NB4 (cell line): Measurements from ENCODE around the gene MYH1.
"Not testable (repeated sequence)": the region's sequence is repeated elsewhere in the genome, so short reads cannot be mapped to it uniquely, and the experiment has no call there.

ENCODE experiments used
- DNase-seq: peaks from one replicate; pipeline ENCODE4 v3.0.0; 2010; ENCODE audit warnings: low read depth
- H3K4me3 ChIP-seq: one replicate; pipeline ENCODE4 v1.5.1; 2011; ENCODE audit warnings: mild to moderate bottlenecking, low read depth, low read length, moderate library complexity
- MYC ChIP-seq: IDR thresholded peaks from 2 replicates; pipeline ENCODE4 v1.6.1; 2011; ENCODE audit warnings: low read depth, low read length
- POLR2A ChIP-seq: IDR thresholded peaks from 2 replicates; pipeline ENCODE4 v1.6.1; 2011; ENCODE audit warnings: mild to moderate bottlenecking; ENCODE audit not compliant: insufficient read length; ENCODE audit errors: extremely low read depth
- TF ChIP-seq, protein P1 (sequence below): IDR thresholded peaks from one replicate; pipeline ENCODE4 v1.5.1; 2012; ENCODE audit warnings: low read depth, low read length
- TF ChIP-seq, protein P2 (sequence below): IDR thresholded peaks from 2 replicates; pipeline ENCODE4 v1.6.1; 2011; ENCODE audit warnings: low read depth, low read length

Gene MYH1

DNA sequence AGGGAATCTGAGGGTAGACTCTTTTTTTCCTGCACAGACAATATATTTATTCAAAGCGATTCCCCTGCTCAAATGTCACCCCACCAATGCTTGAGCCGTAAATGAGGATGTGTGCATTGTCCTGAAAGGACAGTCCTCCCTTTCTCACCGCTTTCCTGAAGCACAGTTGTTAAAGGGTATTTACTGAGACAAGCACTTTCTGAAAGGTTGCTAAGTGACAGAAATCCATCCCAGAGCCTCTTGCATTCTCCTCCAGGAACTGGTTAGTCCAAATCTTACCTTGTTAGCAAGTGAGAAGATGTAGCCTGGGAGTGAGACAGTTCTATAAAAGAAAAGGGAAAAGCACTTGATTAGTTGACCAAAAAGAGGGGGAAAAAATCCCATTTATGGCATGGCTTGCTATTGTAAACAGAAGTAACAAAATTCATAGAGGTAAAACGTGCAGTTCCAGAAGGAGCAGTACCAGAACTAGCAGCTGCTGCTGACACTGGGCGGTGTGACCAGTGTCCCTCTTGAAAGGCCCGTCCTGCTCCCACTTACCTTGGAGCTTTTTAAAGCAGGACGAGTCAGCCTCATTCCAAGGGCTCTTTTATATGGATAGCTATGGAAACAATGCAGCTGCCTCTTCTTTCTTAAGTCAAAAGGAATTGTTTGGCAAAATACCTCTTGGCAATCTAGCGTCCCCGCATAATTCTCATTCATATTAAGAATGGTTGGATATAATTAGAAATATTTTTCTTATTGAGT, 30.9 kb upstream of the MYH1 start, which contains the start of gene MYH2:
TSS of gene MYH2 (minus strand) at position 563 of the 747 bp plus-strand sequence. CDS start 1,738 bp downstream, outside the sequence.
- TF ChIP-seq, protein P1, sequence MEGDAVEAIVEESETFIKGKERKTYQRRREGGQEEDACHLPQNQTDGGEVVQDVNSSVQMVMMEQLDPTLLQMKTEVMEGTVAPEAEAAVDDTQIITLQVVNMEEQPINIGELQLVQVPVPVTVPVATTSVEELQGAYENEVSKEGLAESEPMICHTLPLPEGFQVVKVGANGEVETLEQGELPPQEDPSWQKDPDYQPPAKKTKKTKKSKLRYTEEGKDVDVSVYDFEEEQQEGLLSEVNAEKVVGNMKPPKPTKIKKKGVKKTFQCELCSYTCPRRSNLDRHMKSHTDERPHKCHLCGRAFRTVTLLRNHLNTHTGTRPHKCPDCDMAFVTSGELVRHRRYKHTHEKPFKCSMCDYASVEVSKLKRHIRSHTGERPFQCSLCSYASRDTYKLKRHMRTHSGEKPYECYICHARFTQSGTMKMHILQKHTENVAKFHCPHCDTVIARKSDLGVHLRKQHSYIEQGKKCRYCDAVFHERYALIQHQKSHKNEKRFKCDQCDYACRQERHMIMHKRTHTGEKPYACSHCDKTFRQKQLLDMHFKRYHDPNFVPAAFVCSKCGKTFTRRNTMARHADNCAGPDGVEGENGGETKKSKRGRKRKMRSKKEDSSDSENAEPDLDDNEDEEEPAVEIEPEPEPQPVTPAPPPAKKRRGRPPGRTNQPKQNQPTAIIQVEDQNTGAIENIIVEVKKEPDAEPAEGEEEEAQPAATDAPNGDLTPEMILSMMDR = no peak
- TF ChIP-seq MYC = no peak
- no peak for TF ChIP-seq POLR2A
- TF ChIP-seq, protein P2, sequence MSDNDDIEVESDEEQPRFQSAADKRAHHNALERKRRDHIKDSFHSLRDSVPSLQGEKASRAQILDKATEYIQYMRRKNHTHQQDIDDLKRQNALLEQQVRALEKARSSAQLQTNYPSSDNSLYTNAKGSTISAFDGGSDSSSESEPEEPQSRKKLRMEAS = no peak
- no peak for DNase-seq
- no peak within 1 kb of the TSS for H3K4me3 ChIP-seq

DNA sequence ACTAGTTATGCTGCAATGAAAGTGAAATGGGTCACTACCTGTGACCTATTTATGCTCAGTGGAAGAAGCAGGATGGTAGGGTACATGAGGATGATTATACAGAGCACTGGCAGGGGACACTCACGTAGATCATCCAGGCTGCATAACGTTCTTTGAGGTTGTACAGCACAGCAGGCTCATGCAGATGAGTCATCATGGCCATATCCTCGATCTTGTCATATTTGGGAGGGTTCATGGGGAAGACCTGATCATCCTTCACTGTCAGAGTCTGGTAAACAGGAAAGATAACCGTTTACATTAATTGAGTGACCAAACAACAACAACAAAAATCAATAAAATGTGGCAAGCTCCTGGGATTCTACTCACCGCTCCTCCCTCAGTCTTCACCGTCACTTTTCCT, 29.0 kb upstream of the MYH1 start:
- no peak for TF ChIP-seq POLR2A
- TF ChIP-seq, protein P1 = no peak
- TF ChIP-seq, protein P2 = no peak
- no peak overlapping the region for H3K4me3 ChIP-seq
- DNase-seq = no peak

DNA sequence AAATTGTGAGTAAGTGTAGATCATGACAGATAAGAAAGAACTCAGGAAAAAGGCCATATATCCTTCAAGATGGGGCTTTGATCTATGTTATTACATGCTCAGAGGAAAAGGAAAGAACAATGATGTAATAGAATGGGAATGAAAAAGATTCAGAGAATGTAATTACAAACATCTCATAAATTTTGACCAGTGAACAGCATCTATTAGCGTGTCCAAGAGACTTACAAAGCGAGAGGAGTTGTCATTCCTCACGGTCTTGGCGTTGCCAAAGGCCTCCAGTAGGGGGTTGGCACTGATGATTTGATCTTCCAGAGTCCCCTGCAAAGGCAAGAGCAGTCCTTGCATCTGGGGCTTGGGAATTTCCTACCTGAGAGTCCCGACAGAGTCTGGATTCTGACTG, 25.1 kb upstream of the MYH1 start:
- not testable (repeated sequence) for DNase-seq, H3K4me3 ChIP-seq

DNA sequence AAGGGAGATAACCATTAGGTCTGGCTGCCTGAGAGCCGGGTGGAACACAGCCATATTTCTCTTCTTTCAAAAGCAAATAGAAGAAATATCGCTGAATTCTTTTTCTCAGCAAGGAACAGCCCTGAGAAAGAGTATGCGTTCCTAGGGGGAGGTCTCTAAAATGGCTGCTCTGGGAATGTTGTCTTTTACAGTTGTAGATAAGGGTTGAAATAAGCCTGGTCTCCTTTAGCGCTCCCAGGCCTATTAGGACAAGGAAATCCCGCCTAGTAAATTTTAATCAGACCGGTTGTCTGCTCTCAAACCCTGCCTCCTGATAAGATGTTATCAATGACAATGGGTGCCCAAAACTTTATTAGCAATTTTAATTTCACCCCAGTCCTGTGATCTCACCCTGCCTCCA, 22.8 kb upstream of the MYH1 start:
- DNase-seq, H3K4me3 ChIP-seq: not testable (repeated sequence)

DNA sequence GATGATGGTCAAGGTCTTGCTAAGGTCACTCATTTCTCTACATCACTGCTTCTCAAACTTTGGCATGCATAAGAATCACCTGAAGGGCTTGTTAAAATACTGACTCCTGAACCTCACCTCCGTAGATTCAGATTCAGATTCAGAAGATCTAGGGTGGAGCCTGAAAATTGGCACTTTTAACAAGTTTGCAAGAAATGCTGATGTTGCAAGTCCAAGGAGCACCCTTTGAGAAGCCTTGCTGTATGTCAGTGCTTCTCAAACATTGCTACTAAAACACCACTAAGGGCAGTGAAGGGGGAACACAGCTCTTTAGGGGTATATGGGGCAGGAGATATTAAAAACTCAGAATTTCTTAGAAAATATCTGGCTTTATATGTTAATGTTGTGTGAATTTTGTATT, 13.7 kb upstream of the MYH1 start:
- no peak for DNase-seq
- H3K4me3 ChIP-seq = no peak overlapping the region
- no peak for TF ChIP-seq POLR2A
- no peak for TF ChIP-seq MYC
- TF ChIP-seq, protein P1 = no peak
- TF ChIP-seq, protein P2 = no peak

DNA sequence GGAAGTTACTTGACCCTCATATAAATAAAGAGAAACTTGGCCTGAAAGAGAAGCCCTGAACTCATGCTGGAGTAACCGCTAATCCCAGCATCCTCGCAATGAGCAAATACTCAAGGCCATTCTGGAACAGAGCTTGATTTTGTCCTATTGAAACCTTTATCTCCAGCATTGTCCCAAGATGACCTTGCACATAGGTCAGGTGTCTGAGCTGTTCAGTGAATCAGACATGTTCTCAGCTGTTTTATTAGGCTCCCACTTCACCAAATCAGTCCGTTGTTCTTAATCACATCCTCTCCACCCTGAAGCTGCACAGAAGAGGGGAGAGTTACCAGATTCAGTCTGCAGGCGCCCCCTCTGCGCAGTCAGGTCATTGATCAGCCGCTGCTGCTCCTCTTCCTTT, 9.1 kb upstream of the MYH1 start:
- TF ChIP-seq, protein P2 = no peak
- TF ChIP-seq, protein P1 = no peak
- TF ChIP-seq MYC (no peak), POLR2A (no peak)
- H3K4me3 ChIP-seq = no peak overlapping the region
- DNase-seq = no peak

DNA sequence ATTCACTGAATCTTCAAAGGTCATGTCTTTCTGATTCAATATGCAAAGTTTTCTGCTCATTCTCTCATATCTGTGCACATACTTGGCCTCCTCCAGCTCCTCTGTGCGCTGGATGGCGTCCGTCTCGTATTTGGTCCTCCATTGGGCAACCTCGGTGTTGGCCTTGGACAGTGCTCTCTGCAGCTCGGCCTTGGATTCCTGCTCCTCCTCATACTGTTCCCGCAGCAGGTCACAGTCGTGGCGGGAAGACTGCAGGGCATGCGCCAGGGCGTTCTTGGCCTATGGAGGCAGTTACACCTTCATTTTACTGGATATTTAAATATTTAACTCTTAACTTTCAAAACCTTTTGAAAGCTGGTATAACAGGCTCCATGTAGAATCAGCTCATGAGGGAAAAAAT, 8.2 kb upstream of the MYH1 start:
- TF ChIP-seq, protein P2 = no peak
- no peak for TF ChIP-seq POLR2A
- TF ChIP-seq, protein P1 = no peak
- TF ChIP-seq MYC = no peak
- H3K4me3 ChIP-seq = no peak overlapping the region
- no peak for DNase-seq
